H1 (cell line): ENCODE results near the gene KRTAP3-2. TPM values are rescaled to one million over a fixed set of nuclear protein-coding genes. Genes with fewer than 3 reads are reported as not detected.

Experiments
- JUND ChIP-seq: IDR thresholded peaks from 2 replicates; pipeline ENCODE4 v1.6.1; 2011; ENCODE audit warnings: mild to moderate bottlenecking, improper control_type of control experiment, low read length
- NRF1 ChIP-seq: IDR thresholded peaks from 2 replicates; pipeline ENCODE4 v1.6.1; 2011; ENCODE audit warnings: mild to moderate bottlenecking, low read depth, low read length, improper control_type of control experiment
- TAF1 ChIP-seq: IDR thresholded peaks from 2 replicates; pipeline ENCODE4 v1.6.1; 2011; ENCODE audit warnings: mild to moderate bottlenecking, low read depth, low read length
- polyA plus RNA-seq, 7 experiments: library from polyadenylated mRNA; depleted of rRNA in 3 of 7; stranded (reverse) in 5 of 7; unstranded in 2 of 7; fragments of >200 nt in 5 of 7; fragments of 200-250 nt in 2 of 7; gene quantifications; 1 replicate in 5 of 7; 2 replicates in 1 of 7; 4 replicates in 1 of 7; pipeline versions ENCODE4 v1.2.1 to v1.2.3, GENCODE V29; 2011 to 2013; ENCODE audit warnings: missing spikeins in 2 of 7, mixed read lengths in 2 of 7
- total RNA-seq: library from RNA; stranded (reverse); fragmentation: NEBNext Ultra II Directional; extraction: Animal tissue kit (Norgen Biotek cat#: 25700); gene quantifications from 2 replicates; pipeline ENCODE4 v1.2.1, GENCODE V29; 2021

The KRTAP3-2 gene
- total and polyA plus RNA-seq, 2 of the 8 experiments (the other 6 are each of a cell fraction or from before 2014, with no cell fraction given) = not detected

GRCh38 chr17:40952154-40952553 lies 47.6 kb downstream of the KRTAP3-2 start (continued):
- TF ChIP-seq JUND = no peak
- TF ChIP-seq NRF1 = no peak
- TF ChIP-seq TAF1 = no peak
